ENCODE measurements around the gene CEP44.
"Not testable (repeated sequence)": the region's sequence is repeated elsewhere in the genome, so short reads cannot be mapped to it uniquely, and the experiment has no call there.

Gene CEP44

DNA sequence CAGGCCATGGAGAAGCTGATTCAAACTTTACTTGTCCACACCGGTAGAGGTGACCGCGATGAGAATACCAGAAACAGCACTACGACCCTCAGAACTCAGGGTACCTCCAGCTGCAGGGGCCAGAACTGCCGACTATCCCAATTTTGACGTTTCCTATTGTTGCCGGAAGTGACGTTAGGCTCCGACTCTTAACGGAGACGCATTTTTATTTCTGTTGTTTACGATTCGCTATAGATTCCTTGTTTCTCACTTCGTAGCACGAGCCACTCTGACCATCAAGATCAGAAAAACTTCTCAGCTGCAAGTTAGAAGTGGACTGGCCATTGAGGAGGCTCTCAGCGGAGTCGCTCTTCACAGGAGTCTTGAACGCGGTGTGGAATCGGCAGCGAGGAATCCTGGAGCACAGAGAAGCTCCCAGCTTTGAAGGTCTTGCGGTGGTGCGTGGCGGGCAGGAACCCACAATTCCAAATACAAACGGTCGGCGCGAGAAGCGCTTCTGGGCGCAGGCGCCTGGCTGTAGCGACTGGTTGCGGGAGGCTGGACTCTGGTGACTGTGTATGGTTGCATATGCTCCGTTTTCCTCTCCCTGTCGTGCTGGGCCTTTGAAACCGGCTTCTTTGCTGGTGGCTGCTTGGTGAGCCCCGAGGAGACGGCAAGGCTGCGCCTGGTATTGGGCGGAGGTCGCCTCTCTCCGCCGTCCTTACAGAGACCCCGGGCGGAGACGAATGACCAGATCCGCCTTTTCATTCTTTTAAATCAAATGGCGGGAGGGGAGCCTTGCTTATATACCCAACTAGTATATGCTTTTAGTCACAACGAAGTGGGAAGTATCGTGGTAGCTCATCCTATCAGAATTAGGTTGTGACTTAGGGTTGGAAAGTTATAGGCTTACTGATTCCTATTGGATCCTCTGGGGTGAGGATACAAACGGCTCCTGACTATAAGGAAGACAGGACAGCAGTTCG lies at the start of gene CEP44, which contains the start of gene FBXO8:
CEP44 (plus strand) TSS at position 405 of the 965 bp plus-strand sequence. CDS start 15,211 bp downstream, outside the sequence.
FBXO8 (minus strand) TSS at position 161 of the 965 bp plus-strand sequence. CDS start 20,575 bp downstream, outside the sequence.
- DNase-seq = peak in 55 of 56 donors; percentile 10 to 92 (median 78)

DNA sequence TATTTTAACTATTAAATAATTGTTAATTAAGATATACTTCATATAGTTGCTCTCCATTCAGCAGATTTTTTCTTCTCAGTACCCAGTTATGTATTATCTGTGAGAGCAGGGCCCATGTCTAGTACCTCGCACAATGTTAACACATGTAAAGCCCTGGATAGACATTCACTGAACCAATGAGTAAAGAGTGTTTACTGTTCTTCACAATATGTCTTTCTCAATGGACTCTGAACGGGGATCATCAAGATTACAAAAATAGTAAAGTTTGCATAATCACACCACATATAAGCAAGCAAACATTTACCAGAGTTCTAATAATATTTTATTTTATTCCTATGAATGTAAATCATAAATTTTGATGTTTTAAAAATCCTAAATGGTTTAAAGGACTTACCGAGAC lies 47.4 kb upstream of the CEP44 start:
- no peak for DNase-seq

DNA sequence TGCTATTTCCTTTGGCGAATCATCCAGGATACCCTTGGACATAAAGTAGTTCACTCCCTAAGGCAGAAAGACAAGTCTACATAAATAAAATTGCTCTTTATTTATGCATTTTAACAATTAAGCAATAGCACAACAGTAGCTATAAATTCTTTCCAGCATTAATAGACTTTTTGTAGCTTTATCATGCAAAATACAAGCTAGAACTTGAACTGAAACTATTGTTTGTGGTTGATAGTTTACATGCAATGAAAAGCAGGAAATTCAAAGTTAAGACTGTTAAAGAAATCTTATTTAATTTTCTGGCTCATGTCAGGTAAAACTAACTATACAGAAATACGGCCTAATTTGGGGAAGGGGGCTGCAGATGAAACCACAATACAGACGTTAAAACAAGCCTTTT lies 42.5 kb upstream of the CEP44 start:
- DNase-seq = no peak

- DNase-seq = no peak
Observed at GRCh38 chr4:174244441-174244840, 39.3 kb upstream of the CEP44 start.

- no peak for DNase-seq
Observed at GRCh38 chr4:174245714-174246113, 38.0 kb upstream of the CEP44 start.

GRCh38 chr4:174248407-174248806 lies 35.3 kb upstream of the CEP44 start:
- no peak for DNase-seq

- DNase-seq = no peak
Observed at GRCh38 chr4:174252412-174252811, 31.3 kb upstream of the CEP44 start.

- DNase-seq = no peak
Observed at GRCh38 chr4:174254613-174255012, 29.1 kb upstream of the CEP44 start.

DNA sequence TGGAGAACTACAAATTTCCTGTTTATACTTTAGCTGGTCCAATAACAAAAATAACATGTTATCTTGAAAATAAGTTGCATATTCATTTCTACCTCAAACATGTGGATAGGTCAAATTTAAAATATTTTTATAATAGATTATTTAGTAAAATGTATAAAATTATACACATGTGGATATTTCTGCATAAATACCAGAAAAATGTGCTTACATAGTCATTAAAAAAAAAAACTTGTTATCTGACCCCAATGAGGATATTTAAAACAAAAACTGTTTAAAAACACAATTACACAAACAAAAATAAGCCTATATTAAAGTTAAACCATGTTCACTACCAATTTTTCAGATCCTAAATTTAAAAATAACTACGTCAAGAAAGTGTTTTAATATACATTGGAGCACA lies 28.3 kb upstream of the CEP44 start:
- no peak for DNase-seq

- no peak for DNase-seq
Observed at GRCh38 chr4:174255786-174256185, 27.9 kb upstream of the CEP44 start.

DNA sequence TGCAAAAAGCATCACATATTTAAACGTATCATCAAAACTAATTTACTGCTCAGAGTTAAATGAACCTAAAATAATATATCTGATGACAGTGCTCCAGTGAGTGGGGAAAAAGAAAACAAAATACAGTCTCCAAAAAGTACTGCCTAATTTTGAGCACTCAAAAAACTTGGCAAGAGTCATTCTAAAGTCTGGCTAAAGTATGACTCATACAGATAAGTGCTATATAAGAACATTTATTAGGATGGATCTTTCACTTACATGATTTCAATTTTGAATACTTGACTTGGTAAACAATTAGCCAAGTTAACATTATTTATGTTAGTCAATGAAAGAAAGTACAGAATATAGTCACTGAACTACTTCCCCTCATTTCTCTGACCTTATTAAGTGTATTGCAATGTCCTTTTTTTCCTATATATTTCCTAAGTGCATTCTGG lies 27.4 kb upstream of the CEP44 start:
- DNase-seq = no peak

- no peak for DNase-seq
Observed at GRCh38 chr4:174259580-174259979, 24.1 kb upstream of the CEP44 start.

GRCh38 chr4:174260099-174260498 lies 23.6 kb upstream of the CEP44 start:
- no peak for DNase-seq

DNA sequence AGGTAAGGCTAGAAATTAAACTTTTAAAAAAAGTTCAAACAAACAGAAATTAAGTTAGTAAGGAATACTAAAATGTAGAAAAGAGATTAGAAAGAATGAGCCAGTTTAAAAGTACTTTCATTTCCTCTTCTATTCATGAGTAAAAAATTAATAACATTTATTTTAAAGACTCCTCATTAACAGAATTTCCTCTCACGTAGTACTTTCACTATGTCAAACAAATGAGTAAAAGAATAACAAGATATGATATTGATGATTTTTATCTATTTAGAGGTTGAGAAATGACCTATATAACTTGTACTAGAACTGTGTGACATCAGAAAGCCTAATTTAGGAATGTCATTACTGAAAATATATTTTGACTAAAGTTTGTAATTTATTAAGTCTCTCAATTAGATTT lies 22.3 kb upstream of the CEP44 start:
- not testable (repeated sequence) for DNase-seq

DNA sequence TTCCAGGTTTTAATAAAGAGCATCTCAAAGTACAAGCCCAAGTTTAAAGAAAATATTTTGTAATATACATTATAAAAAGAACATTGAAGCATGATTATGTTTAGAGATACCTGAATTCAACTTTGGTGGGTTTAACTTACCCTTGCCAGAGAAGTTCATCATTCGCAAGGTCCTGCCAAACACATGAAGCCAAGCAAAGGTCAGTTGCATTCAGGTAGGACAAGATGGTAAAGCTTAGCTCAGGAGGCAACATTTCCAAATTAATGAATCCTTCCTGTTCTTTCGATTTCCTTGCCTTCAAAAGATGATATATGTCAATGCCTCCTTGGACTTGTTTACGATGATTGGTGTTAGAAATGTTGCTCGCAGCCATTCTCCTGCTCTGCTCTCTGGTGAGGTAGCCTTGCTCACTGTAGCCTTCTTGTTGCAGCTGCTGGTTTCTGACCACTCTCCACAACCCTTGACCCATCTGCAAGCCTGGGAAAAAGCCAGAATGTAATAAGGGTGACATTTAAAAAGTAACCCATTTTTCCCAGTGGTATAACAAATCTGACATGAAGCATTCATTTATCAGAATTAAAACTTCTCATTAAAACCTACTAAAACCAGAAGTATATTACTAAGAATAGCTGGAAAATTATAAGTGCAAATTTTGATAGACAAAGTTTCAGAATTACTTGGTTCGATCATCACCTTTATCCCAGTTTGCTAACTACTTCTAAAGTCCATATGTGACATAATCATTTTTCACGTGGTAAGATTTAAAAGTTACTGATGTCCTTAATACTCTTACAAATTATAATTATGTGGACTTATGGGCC lies 20.9 kb upstream of the CEP44 start:
- no peak for DNase-seq

DNA sequence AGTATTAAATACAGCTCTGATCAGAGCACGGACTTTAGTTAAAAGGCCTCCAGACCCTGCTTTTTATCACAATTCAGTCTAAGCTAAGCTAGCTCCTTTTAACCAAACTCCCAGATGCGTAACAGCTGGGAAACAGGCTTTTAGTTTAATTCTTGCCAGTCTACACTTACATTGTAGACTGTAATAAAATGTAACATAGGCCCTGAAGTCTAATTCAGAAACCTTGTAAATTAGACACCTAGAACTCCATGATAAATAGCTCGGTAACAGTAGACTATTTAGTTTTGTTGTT lies 20.3 kb upstream of the CEP44 start:
- DNase-seq = no peak

- no peak for DNase-seq
Observed at GRCh38 chr4:174265916-174266315, 17.8 kb upstream of the CEP44 start.

- DNase-seq = no peak
Observed at GRCh38 chr4:174266416-174266815, 17.3 kb upstream of the CEP44 start.

DNA sequence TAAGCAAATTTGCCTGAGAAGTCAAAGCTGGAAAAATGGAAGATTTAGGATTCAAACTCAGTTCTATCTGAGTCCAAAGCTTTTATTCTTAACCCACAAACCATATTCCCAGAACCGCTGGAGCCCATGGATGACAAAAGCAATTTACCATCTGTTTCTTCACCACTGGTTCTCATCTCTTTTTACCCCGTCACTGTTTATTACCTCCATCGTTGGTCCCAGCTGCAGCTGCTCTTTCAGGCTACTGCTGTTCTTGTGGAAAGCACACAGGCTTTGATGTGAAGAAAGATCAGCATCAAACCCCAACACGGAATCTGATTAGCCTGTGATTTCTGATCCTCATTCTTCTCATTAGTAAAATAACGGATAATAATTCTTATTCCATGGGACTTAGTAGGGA lies 9.8 kb upstream of the CEP44 start:
- no peak for DNase-seq

GRCh38 chr4:174274436-174274835 lies 9.3 kb upstream of the CEP44 start:
- no peak for DNase-seq

- DNase-seq = no peak
Observed at GRCh38 chr4:174275101-174275500, 8.6 kb upstream of the CEP44 start.

- no peak for DNase-seq
Observed at GRCh38 chr4:174277433-174277832, 6.3 kb upstream of the CEP44 start.
